Caki2 (cell line): ENCODE measurements around the gene HES5. TPM values are rescaled to one million over a fixed set of nuclear protein-coding genes. Genes with fewer than 3 reads are reported as not detected.

Source experiments
- total RNA-seq: library from RNA; depleted of rRNA; stranded (reverse); fragments of >200 nt; shearing (Covaris generic); gene quantifications from 2 replicates; pipeline ENCODE4 v1.2.3, GENCODE V29; 2014; ENCODE audit warnings: low replicate concordance; rRNA removed

HES5 gene
- total RNA-seq, 1 experiment from 2014 or later: not detected

Other genes with a start within 250 kb of the HES5 start
- 10.3 and 20.3 TPM in 2 replicates for gene MORN1, start 138.7 kb downstream of the HES5 start, total RNA-seq
- 55.7 and 105 TPM in 2 replicates for gene RER1, start 138.4 kb downstream of the HES5 start, total RNA-seq
- gene PEX10, start 117.7 kb downstream of the HES5 start, total RNA-seq: 67.4 and 71.9 TPM in 2 replicates
- gene PLCH2, start 54.0 kb downstream of the HES5 start, total RNA-seq: 0.26 and 0.74 TPM in 2 replicates
- 21.1 and 34.6 TPM in 2 replicates for gene PANK4, start 3.7 kb downstream of the HES5 start, total RNA-seq
- gene TNFRSF14, start 26.1 kb upstream of the HES5 start, total RNA-seq: not detected in 2 replicates
- 17.0 and 31.0 TPM in 2 replicates for gene PRXL2B, start 56.5 kb upstream of the HES5 start, total RNA-seq
- 1.5 TPM in 1 of 2 replicates, not detected in the other for gene MMEL1, start 102.8 kb upstream of the HES5 start, total RNA-seq